Left lobe of liver (tissue), 2 donors: ENCODE results near the gene LDHAL6B. TPM values are rescaled to one million over a fixed set of nuclear protein-coding genes. Genes with fewer than 3 reads are reported as not detected.
A peak's percentile ranks its signal among the peaks of the same experiment; 100 is the strongest.

Experiments
- ATAC-seq: fragments of 200-7000 bp; cut with Tn5 transposase; one replicate; pipeline ENCODE4 v1.9.1; 2020; ENCODE audit warnings: mild to moderate bottlenecking, moderate library complexity
- DNase-seq: peaks from one replicate; pipeline ENCODE4 v3.0.0-alpha.2; 2020; ENCODE audit warnings: low spot score
- total RNA-seq: library from RNA; stranded (reverse); gene quantifications from one replicate; pipeline ENCODE4 v1.2.1, GENCODE V29; 2021
- donor health status: DM: no; HTN: no; CAD: no; lungs with moderate emphysema.
- donor health status: DM: no; HTN: yes; CAD: no.

LDHAL6B gene
- total RNA-seq, 1 donor from 2014 or later = not detected

DNA sequence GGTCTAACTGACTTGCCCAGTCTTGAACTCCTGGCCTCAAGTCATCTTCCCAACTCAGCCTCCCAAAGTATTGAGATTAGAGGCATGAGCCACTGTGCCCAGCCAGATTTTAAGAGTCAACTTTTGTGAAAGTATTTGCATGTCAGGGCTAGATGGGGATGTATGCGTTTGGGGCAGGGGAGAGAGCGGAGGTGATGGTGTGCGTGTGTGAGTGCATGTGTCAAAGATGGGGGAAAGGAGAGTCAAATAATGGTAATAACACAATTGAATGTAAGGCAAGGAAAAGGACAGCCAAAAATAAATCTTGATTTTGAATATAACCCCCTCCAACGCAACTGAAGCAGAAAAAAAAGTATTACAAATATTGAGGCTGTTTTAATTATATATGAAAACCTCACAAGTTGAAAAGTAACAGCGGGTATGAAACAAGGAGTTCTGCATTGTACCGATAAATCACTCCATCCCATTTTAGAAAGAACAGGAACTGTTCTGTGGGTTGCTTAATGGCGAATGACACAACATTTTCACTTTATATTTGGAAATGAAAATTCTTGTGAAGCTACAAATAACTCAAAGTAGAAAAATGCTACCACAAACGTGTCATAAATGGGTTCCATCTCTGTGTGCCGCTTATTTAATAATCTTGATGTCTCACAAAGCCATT, 29.9 kb upstream of the LDHAL6B start:
- ATAC-seq = no peak

DNA sequence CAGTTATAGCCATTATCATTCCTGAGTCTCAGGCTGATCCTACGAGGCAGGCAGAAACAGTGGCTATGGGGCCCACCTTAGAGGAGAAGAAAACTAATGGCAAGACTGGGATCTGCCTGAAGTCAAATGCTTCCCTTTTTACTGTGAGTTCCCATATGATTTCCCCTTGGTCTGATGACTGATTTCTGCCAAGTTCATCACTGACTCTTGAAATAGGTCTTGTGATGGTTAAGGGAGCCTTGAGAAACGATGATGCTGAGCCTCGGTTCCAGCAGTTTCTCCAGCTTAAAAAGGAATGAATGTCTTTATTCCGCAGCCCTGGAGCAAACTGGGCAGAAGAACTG, 29.4 kb upstream of the LDHAL6B start:
- DNase-seq (no peak), ATAC-seq (no peak)

More for the DNA sequence above, 29.9 kb upstream of the LDHAL6B start:
- DNase-seq = no peak

DNA sequence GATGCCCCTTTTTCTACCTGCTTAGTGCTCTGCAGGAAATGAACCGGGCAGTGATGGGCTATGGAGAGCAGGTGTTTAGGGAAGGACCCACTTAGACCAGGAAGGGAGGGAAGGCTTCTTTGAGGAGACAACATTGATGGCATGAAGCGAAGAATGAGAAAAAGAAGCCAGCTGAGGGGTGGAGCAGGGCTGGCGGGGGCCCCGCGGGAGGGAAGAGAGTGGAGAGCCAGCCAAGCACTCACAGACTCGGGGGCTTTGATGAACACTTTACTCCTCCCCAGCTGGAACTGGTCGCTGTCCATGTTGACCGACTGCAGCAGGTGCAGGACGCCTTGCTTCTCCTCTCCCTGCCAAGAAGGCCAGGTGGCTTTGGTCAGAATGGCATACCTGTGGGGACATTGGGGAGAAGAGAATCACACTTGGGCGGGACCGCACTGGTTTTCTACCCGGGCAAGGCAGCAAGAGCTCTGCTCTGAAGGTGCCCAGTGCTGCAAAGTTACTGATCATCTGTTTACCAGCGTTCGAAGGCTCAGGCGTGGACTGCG, 28.4 kb upstream of the LDHAL6B start:
- no peak for DNase-seq
- no peak for ATAC-seq

DNA sequence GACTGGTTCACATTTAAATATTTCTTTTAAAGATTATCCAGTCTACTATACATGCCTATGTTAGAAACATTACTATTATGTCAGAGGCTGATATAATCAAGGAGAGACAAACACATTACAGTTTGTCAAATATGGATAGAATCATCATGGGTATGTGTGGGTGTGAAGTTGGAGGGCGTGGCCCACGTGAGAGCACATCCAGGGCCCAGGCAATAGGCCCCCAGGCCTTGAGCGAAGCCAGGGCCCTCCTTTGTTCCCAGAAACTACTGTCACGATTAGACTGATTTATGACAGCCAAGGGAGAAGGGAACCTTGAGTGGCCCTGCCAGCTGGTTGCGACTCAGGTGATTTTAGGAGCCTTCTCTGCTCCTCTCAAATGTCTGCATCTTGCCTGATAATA, 26.9 kb upstream of the LDHAL6B start:
- no peak for ATAC-seq

DNA sequence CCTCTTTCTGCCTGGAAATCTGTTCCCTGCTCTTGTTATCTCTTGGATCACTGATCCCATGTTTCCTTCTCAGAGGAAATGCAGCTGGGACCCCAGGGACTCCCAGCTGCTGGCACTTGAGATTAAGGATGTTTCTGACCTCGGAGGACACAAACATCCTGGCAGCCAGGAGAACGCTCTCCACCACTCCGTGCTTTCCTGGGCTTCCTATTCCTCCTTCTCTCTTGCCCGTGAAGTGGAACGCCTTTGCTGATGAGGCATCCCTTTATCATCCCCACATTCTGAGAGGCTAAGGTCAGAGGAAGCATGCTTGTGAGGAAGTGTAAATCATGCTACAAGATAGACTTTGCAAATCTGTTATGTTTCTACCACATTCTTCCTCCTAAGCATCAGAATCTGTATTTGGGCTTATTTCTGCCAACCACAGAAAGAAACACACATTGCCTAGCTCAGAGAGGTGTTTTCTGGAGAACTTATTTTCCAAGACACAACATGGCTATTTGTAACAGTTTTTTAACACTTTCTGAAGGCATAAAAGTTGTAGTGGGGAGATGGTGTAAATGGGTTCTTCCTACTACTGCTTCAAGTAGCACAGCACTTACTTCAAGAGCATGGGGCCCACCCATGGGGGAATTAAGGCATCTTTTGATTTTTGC, 25.6 kb upstream of the LDHAL6B start:
- ATAC-seq (no peak), DNase-seq (no peak)

More for the DNA sequence above, 26.9 kb upstream of the LDHAL6B start:
- DNase-seq = no peak

DNA sequence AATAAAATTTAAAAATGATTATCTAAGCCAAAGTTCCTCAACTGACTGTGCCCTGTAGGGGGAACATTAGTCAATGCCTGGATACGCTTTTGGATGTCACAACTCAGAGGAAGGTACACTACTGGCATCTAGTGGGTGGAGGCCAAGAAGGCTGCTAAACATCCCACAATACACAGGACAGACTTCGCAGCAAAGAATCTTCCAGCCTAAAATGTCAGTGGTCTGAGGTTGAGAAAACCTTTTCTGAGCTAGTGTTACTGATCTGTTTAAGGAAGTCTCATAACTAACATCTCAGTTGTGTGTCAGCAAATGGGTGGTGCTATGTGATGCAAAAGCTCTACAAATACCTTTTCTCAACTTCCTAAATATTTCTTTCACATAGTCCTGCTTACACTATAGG, 20.9 kb upstream of the LDHAL6B start:
- ATAC-seq = peak; percentile 29

DNA sequence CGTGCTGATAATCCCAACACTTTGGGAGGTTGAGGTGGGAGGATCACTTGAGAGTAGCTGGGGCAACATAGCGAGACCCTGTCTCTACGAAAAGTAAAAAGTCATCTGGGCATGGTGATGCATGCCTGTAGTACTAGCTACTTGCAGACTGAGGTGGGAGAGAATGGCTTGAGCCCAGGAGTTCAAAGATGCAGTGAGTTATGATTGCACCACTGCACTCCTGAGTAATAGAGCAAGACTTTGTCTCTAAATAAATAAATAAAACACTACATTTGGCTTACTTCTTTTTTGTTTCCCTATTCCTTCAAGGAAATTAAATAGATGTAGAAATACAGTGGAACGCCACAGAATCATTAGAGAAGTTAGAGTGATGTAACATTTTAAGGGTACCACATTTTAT, 20.1 kb upstream of the LDHAL6B start:
- no peak for DNase-seq
- ATAC-seq = no peak

More for the DNA sequence above, 20.9 kb upstream of the LDHAL6B start:
- DNase-seq = no peak

DNA sequence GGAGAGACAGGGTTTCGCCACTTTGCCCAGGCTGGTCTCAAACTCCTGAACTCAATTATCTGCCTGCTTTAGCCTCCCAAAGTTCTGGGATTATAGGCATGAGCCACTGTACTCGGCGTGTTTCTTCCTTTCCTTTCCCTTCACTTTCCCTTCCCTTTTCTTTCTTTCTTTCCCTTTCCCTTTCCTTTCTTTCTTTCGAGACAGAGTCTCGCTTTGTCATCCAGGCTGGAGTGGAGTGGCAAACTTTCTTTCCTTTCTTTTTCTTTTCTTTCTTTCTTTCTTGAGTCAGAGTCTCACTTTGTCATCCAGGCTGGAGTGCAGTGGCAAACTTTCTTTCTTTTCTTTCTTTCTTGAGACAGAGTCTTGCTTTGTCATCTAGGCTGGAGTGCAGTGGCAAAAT, 17.4 kb upstream of the LDHAL6B start:
- DNase-seq (no peak), ATAC-seq (no peak)

DNA sequence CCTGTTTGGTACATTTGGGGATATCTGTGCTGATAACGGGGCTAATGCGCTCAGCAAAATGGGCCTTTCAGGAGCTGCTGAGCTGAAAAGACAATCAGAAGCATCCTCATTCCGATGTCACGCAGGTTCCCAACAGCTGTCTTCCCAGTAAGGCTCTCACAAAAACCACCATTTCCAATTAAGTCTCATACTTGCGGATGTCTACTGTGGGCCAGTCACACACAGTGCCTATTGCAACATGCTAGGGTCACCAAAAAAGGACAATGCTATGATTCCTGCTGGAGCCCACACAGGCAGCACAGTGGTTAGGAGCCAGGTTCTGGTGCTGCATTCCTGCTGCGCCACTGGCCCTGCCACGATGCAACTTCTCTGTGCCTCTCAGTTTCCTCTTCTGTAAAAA, 16.4 kb upstream of the LDHAL6B start:
- ATAC-seq (no peak), DNase-seq (no peak)

DNA sequence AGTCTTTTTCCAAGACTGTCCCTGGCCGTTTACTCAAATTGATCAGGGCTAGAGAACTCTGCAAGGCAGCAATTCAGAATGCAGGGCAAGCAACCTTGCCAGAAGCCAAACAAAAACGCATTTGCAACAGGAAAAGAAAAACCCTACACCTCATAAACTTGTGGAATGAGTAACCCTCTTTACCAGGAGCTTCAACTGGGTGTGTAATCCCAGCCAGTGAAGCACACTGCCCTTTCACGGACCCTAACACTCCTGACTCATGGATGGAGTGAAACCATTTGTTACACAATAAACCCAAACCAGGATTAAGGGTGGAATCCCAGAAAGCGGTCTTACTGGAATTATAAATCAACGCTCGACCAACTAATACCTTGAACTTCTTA, 14.8 kb upstream of the LDHAL6B start:
- no peak for DNase-seq
- no peak for ATAC-seq

DNA sequence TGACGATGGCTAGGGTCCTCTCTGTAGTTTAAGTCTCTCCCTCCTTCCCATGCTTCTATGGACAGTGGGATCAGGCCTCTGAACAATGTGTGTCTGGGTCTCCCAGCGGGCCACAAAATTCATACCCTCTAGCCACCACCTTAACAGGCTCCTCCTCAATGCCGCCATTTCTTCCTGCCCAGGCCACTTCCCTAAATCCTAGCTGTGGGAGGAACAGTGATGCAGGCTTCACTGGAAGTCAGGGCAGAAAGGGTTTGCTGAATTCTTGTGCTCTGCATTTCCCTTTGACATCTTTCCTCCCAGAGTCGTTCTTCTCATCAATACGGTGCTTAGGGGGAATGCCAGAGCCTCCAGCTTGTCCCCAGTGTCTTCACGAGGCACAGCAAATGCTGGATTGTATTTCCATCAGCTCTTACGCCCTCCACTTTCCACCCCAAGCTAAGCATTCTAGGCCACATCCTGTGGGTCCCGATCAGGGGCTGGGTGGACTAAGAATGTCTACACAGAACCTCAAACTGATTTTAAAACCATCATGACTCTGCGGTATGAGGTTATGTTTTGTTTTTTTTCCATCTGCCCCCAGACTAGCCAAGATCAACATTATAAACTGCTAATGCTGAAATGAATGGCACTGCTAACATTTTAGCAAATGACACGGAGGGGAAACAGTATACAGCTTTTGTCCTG, 11.9 kb upstream of the LDHAL6B start:
- DNase-seq (no peak), ATAC-seq (no peak)

DNA sequence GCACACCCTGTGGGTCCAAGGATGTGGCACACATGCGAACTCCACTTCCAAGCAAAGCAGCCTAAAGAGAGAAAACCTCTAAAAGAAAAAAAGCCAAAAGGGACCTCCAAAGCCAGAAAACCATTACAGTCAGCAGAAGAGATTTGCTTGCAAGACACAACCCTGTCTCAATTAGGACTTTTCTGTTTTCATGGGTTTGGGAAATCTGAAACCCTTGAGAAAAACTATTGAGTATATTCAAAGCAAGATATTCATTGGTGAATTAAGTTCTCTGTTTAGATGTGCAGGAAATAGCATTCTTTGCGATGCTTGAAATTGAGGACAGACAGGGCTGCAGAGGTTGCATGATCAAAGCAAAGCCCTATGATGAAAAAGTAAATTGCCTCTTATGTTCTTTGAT, 10.2 kb upstream of the LDHAL6B start:
- DNase-seq (no peak), ATAC-seq (no peak)

DNA sequence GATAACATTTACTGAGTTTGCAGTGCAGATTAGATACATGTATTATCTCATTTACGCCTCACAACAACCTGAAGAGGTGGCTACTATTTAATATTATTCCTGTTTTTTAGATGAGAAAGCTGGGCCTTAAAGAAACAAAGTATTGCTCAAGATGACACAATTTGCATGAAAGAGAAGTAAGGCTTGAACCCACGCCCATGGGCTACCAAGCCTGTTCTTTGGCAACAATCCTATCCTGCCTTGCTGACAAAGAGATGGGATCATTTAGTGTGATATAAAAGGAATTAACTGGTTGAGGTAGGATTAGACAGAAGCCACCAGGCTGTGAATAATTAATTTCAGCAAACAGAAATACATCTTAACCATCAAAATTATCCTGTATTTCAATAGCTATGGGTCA, 9.2 kb upstream of the LDHAL6B start:
- ATAC-seq (no peak), DNase-seq (no peak)

DNA sequence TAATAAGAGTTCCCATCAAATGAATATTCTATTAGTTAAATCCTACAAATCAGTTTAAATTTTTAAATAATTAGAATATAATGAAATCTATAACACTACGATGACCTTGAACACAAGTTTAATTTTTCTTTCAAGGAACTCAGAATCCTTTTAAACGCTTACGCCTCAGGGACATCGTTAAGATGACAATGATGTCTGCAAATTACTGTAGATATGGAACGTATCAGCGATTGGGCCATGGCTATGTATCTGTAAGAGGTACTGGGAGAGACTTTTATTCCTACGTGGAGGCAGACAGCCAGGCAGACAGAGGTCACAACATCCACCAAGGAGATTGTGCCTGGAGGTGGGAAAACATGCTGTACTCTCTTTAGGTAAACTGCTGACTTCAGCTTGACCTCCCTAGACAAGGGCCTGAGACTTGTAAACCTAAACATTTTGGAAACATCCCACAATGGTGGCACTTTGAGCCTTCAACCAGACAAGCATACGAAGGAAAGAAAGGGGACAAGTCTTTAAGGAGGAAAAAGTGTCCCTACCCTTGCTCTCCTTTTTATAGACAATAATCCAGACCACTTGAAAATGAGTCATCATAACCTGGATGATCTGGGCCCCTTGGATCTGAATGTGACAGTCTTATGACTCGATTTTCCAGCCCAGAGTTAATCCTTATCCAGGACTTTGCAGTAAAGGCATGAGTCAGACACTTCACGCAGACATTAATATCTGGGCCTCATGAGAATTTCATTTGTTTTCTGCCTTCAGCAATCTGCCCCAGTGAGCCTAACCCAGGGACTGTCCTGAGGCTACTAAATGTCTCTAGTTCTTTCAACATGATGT, 6.8 kb upstream of the LDHAL6B start:
- DNase-seq (no peak), ATAC-seq (no peak)

DNA sequence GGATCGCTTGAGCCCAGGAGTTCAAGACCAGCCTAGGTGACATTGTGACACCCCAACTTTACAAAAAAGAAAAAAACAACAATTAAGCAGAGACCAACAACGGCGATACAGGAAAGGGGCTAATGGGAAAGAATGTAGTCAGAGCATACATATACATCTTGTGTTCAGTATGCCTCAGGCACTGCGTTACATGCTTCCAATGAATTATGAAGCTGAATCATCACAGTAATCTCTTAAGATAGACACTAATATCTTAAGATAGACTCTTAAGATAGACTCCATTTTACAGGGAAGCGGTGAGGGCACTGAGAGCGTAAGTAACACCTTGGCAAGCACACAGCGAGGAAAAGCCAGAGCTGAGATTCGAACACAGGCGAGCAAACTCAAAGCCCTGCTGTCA, 6.1 kb upstream of the LDHAL6B start:
- DNase-seq (no peak), ATAC-seq (no peak)

DNA sequence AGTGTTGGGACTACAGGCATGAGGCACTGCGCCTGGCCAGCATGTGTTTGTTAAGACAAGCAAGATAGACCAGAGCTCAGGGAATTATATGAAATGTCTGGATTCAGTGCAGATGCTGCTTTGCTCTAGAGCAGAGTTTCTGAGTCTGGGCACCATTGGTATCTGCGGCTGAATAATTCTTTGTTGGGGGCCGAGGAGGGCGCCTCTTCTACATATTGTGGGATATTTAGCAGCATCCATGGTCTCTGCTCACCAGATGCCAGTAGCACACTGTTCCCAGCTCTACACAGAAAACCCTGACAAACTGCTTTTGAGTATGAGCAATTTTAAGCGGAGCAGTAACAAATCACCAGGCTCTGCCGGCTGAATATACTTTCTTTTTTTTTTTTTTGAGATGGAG, 3.6 kb upstream of the LDHAL6B start:
- ATAC-seq = no peak
- no peak for DNase-seq

DNA sequence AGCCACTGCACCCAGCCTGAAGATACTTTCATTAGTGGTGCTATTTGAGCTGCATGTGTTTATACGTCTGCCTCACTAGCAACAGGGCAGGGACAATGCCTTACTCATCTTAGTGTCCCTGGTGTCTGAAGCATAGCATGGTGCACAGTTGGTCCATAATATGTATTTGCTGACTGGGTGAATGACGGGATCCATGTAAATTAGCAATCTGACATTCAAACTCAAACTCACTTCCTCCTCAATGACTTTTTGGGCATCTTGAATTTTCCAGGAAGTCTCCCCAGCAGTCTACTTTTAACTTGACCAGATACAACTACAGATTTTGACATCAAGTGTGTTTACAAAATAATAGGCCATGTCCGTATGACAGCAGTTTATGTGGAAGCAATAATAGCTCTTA, 3.0 kb upstream of the LDHAL6B start:
- DNase-seq (no peak), ATAC-seq (no peak)

DNA sequence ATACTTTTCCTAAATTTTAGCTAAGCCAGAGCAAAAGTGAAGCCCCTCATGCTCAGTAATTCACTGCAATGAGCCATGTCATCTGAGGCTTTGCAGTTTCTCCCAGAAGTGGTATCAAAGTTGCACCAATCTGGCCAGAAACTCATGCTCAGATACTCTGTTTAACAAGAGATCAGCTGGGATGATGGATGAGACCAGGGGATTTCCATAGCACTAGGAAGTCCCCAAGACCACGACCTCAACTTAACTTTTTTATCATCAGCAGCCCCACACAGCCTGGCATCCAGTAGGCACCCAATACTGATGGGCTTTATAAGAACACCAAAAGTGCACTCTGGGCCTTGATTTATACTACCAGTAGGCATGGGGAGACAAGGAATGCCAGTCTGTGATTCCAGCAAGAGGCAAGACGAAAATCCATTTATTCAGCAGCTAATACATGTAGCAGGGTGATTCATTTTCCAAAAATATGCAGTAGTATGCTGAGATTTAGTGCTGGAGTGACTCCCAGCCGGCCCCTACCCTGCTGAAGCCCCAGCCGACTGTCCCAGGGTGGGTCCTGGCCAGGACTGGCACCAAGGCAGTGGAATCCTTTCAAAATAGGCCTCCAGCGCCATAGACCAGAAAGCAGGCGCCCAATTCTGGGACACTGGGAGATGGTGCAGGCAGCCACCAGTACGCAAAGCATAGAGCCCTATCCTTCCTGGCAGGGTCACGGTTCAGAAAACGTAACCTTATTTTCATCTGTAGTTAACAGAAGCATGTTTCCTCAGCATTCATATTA, 612 bp upstream of the LDHAL6B start:
- ATAC-seq = no peak
- DNase-seq = no peak

DNA sequence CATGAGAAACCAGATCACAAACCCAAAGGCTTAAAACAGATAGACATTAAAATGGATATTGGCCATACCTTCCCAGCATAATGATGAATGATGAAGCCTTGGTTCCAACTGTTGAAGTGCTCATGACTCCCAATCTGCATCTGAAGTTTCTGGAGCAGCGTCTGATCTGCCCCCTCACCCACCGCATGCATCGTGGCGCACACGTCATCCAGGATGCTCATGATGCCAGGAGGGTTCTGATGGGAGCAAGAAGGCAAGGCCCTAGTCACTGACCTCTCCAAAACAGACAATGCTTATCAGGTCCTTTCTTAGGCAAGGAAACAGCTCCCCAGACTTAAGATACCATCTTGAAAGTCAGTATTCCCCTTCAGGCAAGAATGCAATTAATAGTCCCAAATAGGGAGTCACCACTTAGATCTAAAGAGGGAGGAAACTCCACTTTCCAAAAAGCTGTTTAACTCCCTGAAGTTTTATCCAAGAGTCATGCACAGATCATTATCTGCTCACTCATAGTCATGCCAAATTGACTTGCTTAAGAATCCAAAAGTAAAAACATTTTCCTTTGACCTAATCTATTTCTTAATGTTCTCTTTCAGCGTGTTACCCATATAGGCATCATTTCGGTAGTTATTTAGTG, 2.1 kb downstream of the LDHAL6B start:
- no peak for DNase-seq

DNA sequence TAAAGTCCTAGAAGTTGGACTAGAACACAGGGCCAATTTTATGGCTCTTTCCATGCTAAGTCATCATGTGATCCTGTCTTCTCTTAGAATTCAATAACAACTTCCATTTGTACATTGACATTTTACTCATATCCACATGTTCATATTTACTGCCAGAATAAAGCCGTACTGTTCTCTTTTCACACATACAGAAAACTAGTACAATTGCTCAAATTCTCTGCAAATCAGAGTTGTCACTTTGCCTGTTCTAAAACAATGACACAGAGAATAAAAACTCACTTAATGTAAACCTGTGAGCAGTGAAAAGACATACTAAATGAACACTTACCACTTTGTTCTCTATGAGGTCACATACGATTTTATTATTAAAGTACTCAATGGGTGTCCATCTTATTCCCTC, 3.5 kb downstream of the LDHAL6B start:
- ATAC-seq = no peak
- no peak for DNase-seq

More for the DNA sequence above, 2.1 kb downstream of the LDHAL6B start:
- no peak for ATAC-seq
